Coronary artery (tissue), 2 donors: ENCODE results near the gene IL23R.

ENCODE experiments used
- DNase-seq: peaks from one replicate; pipeline ENCODE4 v3.0.0-alpha.2; 2017; ENCODE audit warnings: low spot score
- H3K27ac ChIP-seq, 2 donors: fragments of 200-600 bp; sonication (generic); one replicate each; pipeline ENCODE4 v1.5.1; 2016 to 2019
- H3K4me3 ChIP-seq: fragments of 200-600 bp; sonication (generic); 2 replicates; pipeline ENCODE4 v1.5.1; 2016; ENCODE audit warnings: mild to moderate bottlenecking, moderate library complexity
- TF ChIP-seq, protein P1 (sequence below): fragments of 200-600 bp; sonication (generic); IDR thresholded peaks from one replicate; pipeline ENCODE4 v1.5.1; 2019; ENCODE audit warnings: antibody characterized with exemption

The IL23R gene

DNA sequence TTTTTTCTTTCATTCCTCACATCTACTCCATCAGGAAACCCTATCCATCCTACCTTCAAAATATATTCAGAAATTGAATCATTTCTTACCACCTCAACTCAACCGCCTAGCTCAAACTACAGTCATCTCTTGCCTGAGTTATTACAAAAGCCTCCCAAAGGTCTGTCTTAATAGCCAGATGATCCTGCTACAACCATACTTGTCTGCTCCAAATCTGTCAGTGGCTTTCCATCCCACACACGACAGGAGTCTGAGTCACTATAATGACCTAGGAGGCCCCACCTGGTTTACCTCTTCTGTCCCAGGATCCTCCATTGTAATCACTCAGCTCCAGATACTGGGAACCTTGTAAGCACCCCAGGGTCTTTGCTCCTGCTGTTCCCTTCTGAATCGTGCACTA, 104.3 kb downstream of the IL23R start:
- no peak for DNase-seq
- Histone ChIP-seq H3K4me3 (no peak overlapping the region), H3K27ac (no peak overlapping the region)
- TF ChIP-seq, protein P1, sequence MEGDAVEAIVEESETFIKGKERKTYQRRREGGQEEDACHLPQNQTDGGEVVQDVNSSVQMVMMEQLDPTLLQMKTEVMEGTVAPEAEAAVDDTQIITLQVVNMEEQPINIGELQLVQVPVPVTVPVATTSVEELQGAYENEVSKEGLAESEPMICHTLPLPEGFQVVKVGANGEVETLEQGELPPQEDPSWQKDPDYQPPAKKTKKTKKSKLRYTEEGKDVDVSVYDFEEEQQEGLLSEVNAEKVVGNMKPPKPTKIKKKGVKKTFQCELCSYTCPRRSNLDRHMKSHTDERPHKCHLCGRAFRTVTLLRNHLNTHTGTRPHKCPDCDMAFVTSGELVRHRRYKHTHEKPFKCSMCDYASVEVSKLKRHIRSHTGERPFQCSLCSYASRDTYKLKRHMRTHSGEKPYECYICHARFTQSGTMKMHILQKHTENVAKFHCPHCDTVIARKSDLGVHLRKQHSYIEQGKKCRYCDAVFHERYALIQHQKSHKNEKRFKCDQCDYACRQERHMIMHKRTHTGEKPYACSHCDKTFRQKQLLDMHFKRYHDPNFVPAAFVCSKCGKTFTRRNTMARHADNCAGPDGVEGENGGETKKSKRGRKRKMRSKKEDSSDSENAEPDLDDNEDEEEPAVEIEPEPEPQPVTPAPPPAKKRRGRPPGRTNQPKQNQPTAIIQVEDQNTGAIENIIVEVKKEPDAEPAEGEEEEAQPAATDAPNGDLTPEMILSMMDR = no peak

DNA sequence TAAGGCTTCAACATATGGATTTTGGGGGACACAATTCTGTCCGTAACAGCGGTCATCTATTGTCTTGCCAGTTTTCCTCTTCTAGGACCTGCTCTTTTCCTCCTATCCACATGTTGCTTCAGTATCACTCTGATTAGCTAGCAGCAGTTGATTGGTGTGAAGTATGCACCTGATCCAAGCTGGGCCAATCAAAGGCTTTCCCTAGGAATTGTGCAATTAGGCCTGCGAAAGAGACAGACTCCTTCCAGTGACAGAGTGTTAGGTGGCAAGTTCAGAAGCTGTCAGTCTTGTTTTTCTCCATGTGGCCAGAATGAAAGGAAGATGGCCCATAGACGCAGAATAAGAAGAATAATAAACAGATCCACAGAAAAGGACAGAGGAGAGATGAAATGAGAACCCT, 107.3 kb downstream of the IL23R start:
- no peak overlapping the region for H3K4me3 ChIP-seq
- no peak for DNase-seq
- TF ChIP-seq, protein P1 = no peak

DNA sequence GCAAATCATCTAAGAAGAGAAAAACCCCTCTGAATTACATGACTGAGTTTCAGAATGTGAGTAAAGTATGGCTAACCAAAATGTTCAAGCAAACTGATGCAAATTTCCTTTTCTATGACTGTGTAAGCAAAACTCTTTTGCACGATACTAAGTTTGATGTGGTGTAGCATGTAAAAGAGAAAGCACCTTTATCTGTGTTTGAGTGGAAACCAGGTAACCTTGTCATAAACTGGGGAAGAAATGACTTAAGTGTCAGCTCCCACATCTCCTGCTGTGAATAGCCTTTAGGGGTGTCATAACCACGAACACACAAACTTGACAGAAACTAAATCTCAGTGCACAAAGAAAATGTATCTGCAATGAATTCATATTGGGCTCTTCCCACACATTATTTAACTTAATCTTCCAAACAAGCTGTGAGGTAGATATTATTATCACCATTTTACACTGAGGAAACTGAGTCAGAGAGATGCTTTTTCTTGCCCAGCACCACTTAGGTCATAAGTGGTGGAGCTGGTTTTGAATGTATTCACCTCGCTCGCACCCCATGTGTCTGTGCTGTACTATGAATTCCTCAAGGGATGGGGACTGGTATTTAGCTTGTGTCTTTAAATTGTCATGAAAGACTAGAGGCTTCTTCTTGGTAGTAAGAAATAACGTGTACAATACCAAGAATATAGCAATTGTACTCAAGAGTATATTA, 108.5 kb downstream of the IL23R start:
- TF ChIP-seq, protein P1 = no peak
- no peak for DNase-seq
- H3K27ac ChIP-seq = no peak overlapping the region
- no peak overlapping the region for H3K4me3 ChIP-seq

More for the DNA sequence above, 107.3 kb downstream of the IL23R start:
- no peak overlapping the region for H3K27ac ChIP-seq

DNA sequence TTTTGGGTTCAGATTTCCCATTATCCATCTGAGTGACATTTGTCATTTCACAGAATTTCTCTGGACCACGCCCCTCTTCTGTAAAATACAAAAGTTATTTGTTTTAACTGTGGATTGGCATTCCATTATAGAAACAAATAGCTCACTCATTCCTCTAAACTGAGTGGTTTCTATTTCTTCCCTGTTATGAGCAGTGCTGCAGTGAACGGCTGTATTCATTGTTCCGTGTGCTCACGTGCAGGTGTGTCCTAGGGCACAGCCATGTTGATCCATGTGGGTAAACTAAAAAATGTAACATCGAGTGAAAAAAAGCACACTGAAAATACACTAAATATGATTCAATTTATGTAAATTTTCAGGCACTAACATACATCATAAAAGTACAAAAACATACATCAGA, 114.4 kb downstream of the IL23R start:
- no peak for DNase-seq

DNA sequence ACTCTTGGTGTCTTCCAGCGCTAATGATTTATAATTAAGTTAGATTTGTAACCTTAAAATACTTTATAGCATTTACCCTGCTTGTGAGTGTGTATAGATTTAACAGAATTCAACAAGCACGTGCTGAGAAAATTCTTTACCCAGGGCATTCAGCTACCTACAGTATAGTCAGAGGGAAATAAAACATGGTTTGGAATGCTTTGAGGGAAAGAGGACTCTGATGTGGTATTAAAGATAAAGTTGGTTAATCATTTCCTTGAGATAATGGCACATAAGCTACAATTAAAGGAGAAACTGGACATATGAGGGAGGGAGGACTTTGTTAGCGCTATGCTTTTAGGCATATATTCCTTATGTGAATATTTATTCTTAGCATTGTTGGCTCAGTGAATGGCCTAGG, 115.0 kb downstream of the IL23R start:
- H3K27ac ChIP-seq = no peak overlapping the region
- H3K4me3 ChIP-seq = no peak overlapping the region
- TF ChIP-seq, protein P1 = no peak
- no peak for DNase-seq

More for the DNA sequence above, 114.4 kb downstream of the IL23R start:
- TF ChIP-seq, protein P1 = no peak
- Histone ChIP-seq H3K27ac (no peak overlapping the region), H3K4me3 (no peak overlapping the region)

DNA sequence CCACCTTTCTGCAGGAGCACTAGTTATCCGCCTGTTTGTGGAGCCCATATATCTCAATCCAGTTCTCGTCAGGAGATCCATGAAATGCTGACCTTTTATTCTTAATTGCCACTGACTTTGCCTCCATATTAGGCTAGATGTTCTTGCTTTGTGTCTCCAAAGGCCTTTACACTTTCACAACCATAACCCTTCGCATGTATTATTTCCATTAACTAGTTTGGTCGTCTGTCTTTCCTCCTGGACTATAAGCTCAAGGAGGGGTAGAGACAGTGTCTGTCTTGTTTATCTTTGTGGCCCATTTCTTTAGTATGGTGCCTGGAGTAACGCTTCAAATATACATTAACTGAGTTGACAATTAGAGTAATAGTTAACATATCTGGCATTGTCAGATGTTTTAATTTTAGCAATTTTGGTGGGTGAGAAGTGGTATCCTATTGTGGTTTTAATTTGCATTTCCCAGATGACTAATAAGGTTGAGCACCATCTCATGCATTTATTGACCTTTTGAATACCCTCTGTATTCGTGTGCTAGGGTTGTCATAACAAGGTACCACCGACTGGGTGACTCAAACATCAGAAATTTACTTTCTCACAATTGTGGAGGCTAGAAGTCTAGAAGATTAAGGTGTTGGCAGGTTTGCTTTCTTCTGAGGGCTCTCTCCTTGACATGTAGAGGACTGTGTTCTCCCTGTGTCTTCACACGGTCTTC, 119.7 kb downstream of the IL23R start:
- no peak for DNase-seq
- Histone ChIP-seq H3K4me3 (no peak overlapping the region), H3K27ac (no peak overlapping the region)
- TF ChIP-seq, protein P1 = no peak

DNA sequence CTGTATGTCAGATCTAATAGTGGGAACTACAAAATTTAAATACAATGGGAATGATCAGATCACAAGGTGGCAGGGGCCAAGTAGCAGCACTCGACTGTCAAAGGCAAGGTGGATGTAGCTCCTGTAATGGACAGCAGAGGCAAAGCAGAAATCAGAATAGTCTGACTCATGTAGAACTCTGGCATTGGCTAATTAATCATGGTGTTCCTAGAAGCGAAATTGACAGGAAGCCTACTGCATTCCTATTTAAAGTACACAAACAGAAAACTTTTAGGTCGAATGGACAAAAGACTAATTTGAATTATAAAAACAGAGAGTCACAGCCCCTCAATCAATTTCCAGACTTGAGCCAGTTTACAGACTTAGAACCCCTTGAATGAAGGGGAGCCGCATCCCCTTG, 124.0 kb downstream of the IL23R start:
- TF ChIP-seq, protein P1 = no peak
- no peak overlapping the region for H3K27ac ChIP-seq
- H3K4me3 ChIP-seq = no peak overlapping the region
- no peak for DNase-seq
